BE2C (cell line): ENCODE measurements around the gene TBC1D22A.

Source experiments
- DNase-seq: peaks from one replicate; pipeline ENCODE4 v3.0.0-alpha.2; 2020
- H3K27me3 ChIP-seq: fragments of 250-450 bp; sonication (Bioruptor Pico); 2 replicates; pipeline ENCODE4 v1.5.1; 2020; ENCODE audit warnings: mild to moderate bottlenecking
- H3K36me3 ChIP-seq: fragments of 250-450 bp; sonication (Bioruptor Pico); 2 replicates; pipeline ENCODE4 v1.5.1; 2020; ENCODE audit warnings: mild to moderate bottlenecking
- H3K4me1 ChIP-seq: fragments of 250-450 bp; sonication (Bioruptor Pico); 2 replicates; pipeline ENCODE4 v1.5.1; 2020
- H3K4me3 ChIP-seq: 2 replicates; pipeline ENCODE4 v1.5.1; 2011; ENCODE audit warnings: low read depth, low read length
- H3K9me3 ChIP-seq: fragments of 250-450 bp; sonication (Bioruptor Pico); 2 replicates; pipeline ENCODE4 v1.5.1; 2020
- CTCF ChIP-seq: IDR thresholded peaks from 2 replicates; pipeline ENCODE4 v1.5.1; 2012; ENCODE audit warnings: mild to moderate bottlenecking, low read depth, low read length

The TBC1D22A gene

DNA sequence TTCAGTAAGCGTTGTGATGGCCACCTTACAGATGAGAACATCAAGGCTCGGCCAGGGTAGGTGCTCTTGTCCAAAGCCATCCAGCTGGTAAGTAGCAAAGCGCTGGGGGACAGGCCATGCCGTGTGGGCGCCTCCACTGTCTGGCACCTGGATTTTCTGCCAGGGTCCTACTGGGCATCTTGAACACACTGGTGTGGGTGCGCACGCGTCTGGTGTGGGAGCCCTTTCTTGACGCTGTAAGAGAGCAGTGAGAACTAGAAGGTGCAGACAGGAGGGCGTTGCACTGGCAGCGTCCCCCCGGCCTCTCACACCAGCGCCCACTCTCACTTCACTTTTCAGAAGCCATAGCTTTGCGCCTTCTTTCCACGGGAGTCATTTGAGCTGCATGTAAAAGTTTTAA, 296.6 kb downstream of the TBC1D22A start:
- TF ChIP-seq CTCF: no peak
- Histone ChIP-seq H3K4me1 (no peaks in the 10 kb centered on the region), H3K27me3 (no peaks in the 10 kb centered on the region), H3K4me3 (no peak overlapping the region), H3K9me3 (no peaks in the 10 kb centered on the region), H3K36me3 (no peaks in the 10 kb centered on the region)
- DNase-seq: no peak

DNA sequence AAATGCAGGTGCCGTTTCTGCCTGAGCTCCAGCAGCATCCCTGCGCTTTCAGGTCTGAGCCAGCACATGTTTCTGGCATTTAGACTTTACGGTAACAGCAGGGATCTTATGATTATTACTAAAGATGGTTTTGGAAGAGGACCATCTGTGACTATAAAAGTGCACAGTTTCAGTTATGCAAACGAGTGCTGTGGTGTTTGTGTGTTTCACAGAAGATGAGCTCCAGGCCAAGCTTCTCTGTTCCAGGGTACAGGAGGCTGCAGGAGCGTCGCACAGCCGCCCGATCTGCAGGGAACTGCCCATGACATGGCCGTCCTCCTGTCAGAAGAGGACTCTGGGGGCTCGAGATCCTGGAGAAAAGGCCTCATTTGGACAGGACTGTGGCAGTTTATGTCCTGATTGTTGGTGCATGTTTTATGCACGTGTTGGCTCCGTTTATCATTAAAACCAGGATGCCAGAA, 297.3 kb downstream of the TBC1D22A start:
- H3K9me3 ChIP-seq: no peaks in the 10 kb centered on the region
- H3K4me3 ChIP-seq: no peak overlapping the region
- no peak for DNase-seq
- TF ChIP-seq CTCF: no peak
- H3K4me1 ChIP-seq: no peaks in the 10 kb centered on the region
- no peaks in the 10 kb centered on the region for H3K27me3 ChIP-seq
- H3K36me3 ChIP-seq: no peaks in the 10 kb centered on the region

GRCh38 chr22:47060718-47061117, 298.3 kb downstream of the TBC1D22A start:
- DNase-seq: no peak
- H3K4me1 ChIP-seq: no peaks in the 10 kb centered on the region
- H3K27me3 ChIP-seq: no peaks in the 10 kb centered on the region
- H3K4me3 ChIP-seq: no peak overlapping the region
- no peaks in the 10 kb centered on the region for H3K9me3 ChIP-seq
- TF ChIP-seq CTCF: no peak
- no peaks in the 10 kb centered on the region for H3K36me3 ChIP-seq

- H3K36me3 ChIP-seq: no peaks in the 10 kb centered on the region
- H3K9me3 ChIP-seq: no peaks in the 10 kb centered on the region
- H3K27me3 ChIP-seq: no peaks in the 10 kb centered on the region
- no peak overlapping the region for H3K4me3 ChIP-seq
- no peak for TF ChIP-seq CTCF
- H3K4me1 ChIP-seq: no peaks in the 10 kb centered on the region
- DNase-seq: no peak
These were observed 298.8 kb downstream of the TBC1D22A start for GRCh38 chr22:47061226-47061625.

DNA sequence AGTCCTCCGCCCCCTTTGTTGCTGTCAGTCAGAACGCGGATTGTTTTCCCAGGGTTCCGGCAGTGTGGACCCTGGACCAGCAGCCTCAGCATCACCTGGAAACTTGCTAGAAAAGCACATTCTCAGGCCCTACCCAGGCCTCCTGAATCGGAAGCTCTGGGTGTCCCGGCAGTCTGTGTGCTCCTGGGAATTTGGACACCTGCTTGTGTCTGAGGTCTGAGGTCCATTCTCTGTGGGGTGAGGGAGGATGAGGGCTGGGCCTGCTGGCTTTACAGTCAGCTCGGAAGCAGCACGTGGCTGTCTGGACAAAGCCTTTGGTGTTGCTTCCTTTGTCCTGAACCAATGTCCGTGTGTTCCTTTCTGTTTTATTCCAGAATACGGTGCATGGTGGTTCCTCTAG, 299.7 kb downstream of the TBC1D22A start:
- no peak for DNase-seq
- TF ChIP-seq CTCF: no peak
- Histone ChIP-seq H3K4me3 (no peak overlapping the region), H3K4me1 (no peaks in the 10 kb centered on the region), H3K36me3 (no peaks in the 10 kb centered on the region), H3K9me3 (no peaks in the 10 kb centered on the region), H3K27me3 (no peaks in the 10 kb centered on the region)

DNA sequence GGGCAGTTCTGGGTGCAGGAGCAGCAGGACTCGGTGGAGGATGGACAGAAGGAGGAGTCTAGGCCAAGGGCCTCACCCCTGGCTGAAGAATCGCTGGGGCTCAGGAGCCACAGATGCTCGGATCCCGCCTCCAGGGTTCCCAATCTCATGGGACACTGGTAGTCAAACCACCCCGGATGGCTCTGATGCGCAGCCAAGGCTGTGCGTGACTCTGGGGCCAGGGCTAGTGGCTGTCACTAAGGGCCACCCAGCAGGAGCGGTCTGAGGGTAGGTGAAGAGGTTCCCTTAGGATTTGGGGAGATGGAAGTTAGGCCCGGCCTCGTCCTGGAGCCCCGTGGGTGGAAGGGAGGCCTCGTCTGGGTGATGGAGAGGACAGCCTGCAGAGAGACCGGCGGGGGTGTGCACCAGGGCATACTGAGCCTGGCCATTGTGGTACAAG, 300.6 kb downstream of the TBC1D22A start:
- no peak for TF ChIP-seq CTCF
- H3K36me3 ChIP-seq: no peaks in the 10 kb centered on the region
- no peak overlapping the region for H3K4me3 ChIP-seq
- no peaks in the 10 kb centered on the region for H3K9me3 ChIP-seq
- no peaks in the 10 kb centered on the region for H3K4me1 ChIP-seq
- no peaks in the 10 kb centered on the region for H3K27me3 ChIP-seq
- no peak for DNase-seq
